Calu3 (cell line): Measurements from ENCODE around the gene GAP43. TPM values are rescaled to one million over a fixed set of nuclear protein-coding genes. Genes with fewer than 3 reads are reported as not detected.

ENCODE experiments used
- BruUV-seq: library from RNA; stranded (reverse); fragments of 400-500 nt; replicated peaks from 2 replicates; lab custom pipeline; 2021; lab: Mats Ljungman, UMichigan
- CTCF ChIA-PET: fragments of 300-600 bp; sonication (Branson Sonifier 250); formaldehyde crosslinking; loops from one replicate; lab custom pipeline; 2022; ENCODE audit warnings: antibody characterized with exemption; lab: Charles Lee
- DNase-seq: peaks from one replicate; pipeline ENCODE4 v3.0.0; 2022
- H3K27ac Mint-ChIP-seq: one replicate; pipeline ENCODE4 v1.8.0; 2022; ENCODE audit warnings: mixed read lengths; ENCODE audit not compliant: unreplicated experiment
- H3K27me3 Mint-ChIP-seq: one replicate; pipeline ENCODE4 v1.8.0; 2022; ENCODE audit warnings: mixed read lengths; ENCODE audit not compliant: unreplicated experiment
- H3K36me3 Mint-ChIP-seq: one replicate; pipeline ENCODE4 v1.8.0; 2022; ENCODE audit warnings: mild to moderate bottlenecking, moderate library complexity, mixed read lengths; ENCODE audit not compliant: insufficient read depth, unreplicated experiment
- H3K4me1 Mint-ChIP-seq: one replicate; pipeline ENCODE4 v1.8.0; 2022; ENCODE audit warnings: mild to moderate bottlenecking, low read depth, mixed read lengths; ENCODE audit not compliant: unreplicated experiment
- H3K4me3 Mint-ChIP-seq: one replicate; pipeline ENCODE4 v1.8.0; 2022; ENCODE audit warnings: mild to moderate bottlenecking, low read depth, moderate library complexity, mixed read lengths; ENCODE audit not compliant: unreplicated experiment
- H3K9me3 Mint-ChIP-seq: one replicate; pipeline ENCODE4 v1.8.0; 2022; ENCODE audit warnings: low read depth, mixed read lengths; ENCODE audit not compliant: unreplicated experiment
- CTCF ChIP-seq: fragments of 200-600 bp; IDR thresholded peaks from one replicate; pipeline ENCODE4 v1.8.0; 2022; ENCODE audit warnings: antibody characterized with exemption; ENCODE audit not compliant: unreplicated experiment
- intact Hi-C: fragments of 100-400 bp; cut with micrococcal nuclease; formaldehyde crosslinking; loops from one replicate; pipeline ENCODE4 v1.10.0; 2022; ENCODE audit not compliant: unreplicated experiment
- total RNA-seq: library from RNA; stranded (reverse); gene quantifications from 2 replicates; pipeline ENCODE4 v1.2.3, GENCODE V29; 2022

GAP43 gene
- total RNA-seq, 1 experiment from 2014 or later, result not detected

- Mint-ChIP-seq H3K4me3 (no peak overlapping the region), H3K27me3 (no peaks in the 10 kb centered on the region), H3K27ac (no peak overlapping the region), H3K36me3 (no peaks in the 10 kb centered on the region), H3K4me1 (peaks cover 29% of the 10 kb centered on the region), H3K9me3 (no peaks in the 10 kb centered on the region)
- TF ChIP-seq CTCF, result no peak
- intact Hi-C loops, result no loop called here
- no TSS peak for BruUV-seq
- CTCF ChIA-PET, result no interaction called here
- no peak for DNase-seq
Observed at GRCh38 chr3:115768661-115769060, 145.4 kb downstream of the GAP43 start.
